GDM1 (cell line): Measurements from ENCODE around the gene BAK1.
A peak's percentile ranks its signal among the peaks of the same experiment; 100 is the strongest.
"Not testable (repeated sequence)": the region's sequence is repeated elsewhere in the genome, so short reads cannot be mapped to it uniquely, and the experiment has no call there.

Experiments used
- DNase-seq: peaks from one replicate; lab custom pipeline; 2025; lab: John Stamatoyannopoulos, UW

Gene BAK1

GRCh38 chr6:33607784-33608161, 27.7 kb upstream of the BAK1 start:
- no peak for DNase-seq

GRCh38 chr6:33607126-33607783, 27.2 kb upstream of the BAK1 start:
- no peak for DNase-seq

GRCh38 chr6:33606642-33607041, 26.6 kb upstream of the BAK1 start:
- no peak for DNase-seq

GRCh38 chr6:33604941-33605854, 25.1 kb upstream of the BAK1 start:
- no peak for DNase-seq

GRCh38 chr6:33602180-33602579, 22.1 kb upstream of the BAK1 start:
- no peak for DNase-seq

GRCh38 chr6:33600761-33601160, 20.7 kb upstream of the BAK1 start:
- DNase-seq, result no peak

GRCh38 chr6:33599413-33599938, 19.4 kb upstream of the BAK1 start:
- no peak for DNase-seq

GRCh38 chr6:33597551-33598322, 17.7 kb upstream of the BAK1 start:
- DNase-seq, result no peak

GRCh38 chr6:33596894-33597293, 16.8 kb upstream of the BAK1 start:
- DNase-seq, result not testable (repeated sequence)

GRCh38 chr6:33595001-33595846, 15.1 kb upstream of the BAK1 start:
- DNase-seq, result no peak

- DNase-seq, result no peak
These were observed 13.3 kb upstream of the BAK1 start for GRCh38 chr6:33593414-33593727.

- DNase-seq, result no peak
These were observed 12.7 kb upstream of the BAK1 start for GRCh38 chr6:33592595-33593413.

GRCh38 chr6:33592280-33592594, 12.2 kb upstream of the BAK1 start:
- DNase-seq, result no peak

- DNase-seq, result no peak
These were observed 11.5 kb upstream of the BAK1 start for GRCh38 chr6:33591424-33592032.

- DNase-seq, result no peak
These were observed 10.6 kb upstream of the BAK1 start for GRCh38 chr6:33590531-33591198.

- peak; percentile 25 for DNase-seq
These were observed 9.9 kb upstream of the BAK1 start for GRCh38 chr6:33589731-33590530.

- no peak for DNase-seq
These were observed 9.3 kb upstream of the BAK1 start for GRCh38 chr6:33589392-33589730.

GRCh38 chr6:33588894-33589293, 8.8 kb upstream of the BAK1 start:
- no peak for DNase-seq

- no peak for DNase-seq
These were observed 7.5 kb upstream of the BAK1 start for GRCh38 chr6:33587529-33587928.
